ENCODE measurements around the gene TSKU. TPM values are rescaled to one million over a fixed set of nuclear protein-coding genes. Genes with fewer than 3 reads are reported as not detected.
"Not testable (repeated sequence)": the region's sequence is repeated elsewhere in the genome, so short reads cannot be mapped to it uniquely, and the experiment has no call there.

The TSKU gene
- total RNA-seq, 1 donor from 2014 or later = 6.9 TPM

DNA sequence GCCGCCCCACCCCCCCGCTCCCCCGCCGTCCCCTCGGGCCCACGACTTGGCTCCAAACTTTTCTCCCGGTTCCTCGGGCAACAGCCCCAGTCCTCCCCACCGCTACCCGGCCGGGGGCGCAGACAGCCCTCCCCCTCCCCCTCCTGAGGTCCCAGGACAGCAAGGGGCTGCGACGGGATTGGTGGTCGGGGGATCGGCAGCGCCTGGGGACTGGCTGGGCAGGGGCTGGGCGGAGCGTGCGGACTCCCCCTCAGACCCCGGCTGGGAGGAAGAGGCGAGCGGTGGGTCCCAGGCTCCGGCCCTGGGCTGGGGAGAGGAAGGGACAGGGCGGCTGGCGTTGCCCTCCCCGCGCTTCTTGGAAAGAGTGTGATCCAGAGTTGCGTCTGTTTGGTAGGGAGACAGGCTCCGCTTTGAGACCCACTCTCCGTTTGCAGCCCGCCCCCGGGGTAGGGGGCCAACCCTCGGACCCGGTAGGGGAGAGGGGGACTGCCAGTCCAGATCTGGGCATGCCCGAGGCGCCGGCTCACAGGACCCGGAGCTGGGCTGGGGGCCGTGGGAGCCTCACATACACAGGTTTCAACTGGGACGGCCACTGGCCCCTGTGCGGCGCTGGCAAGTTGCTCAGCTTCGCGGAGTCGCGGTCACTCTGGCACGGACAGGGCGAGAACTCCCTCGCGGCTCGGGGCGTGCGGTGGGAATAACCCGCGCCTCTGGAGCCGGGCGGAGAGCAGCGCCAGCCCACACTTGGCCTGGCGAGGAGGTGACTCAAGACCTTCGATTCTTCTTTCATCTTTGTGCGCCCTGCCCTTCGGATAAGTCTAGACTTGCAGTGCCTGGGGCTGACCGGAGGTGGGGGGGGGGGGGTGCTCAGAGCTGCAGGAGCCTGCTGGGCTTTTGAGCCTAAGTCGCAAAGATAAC lies 999 bp downstream of the TSKU start:
- DNase-seq (ENCODE audit: low spot score) = no peak
- intact Hi-C loops (cut with DNase I) = no loop called here

DNA sequence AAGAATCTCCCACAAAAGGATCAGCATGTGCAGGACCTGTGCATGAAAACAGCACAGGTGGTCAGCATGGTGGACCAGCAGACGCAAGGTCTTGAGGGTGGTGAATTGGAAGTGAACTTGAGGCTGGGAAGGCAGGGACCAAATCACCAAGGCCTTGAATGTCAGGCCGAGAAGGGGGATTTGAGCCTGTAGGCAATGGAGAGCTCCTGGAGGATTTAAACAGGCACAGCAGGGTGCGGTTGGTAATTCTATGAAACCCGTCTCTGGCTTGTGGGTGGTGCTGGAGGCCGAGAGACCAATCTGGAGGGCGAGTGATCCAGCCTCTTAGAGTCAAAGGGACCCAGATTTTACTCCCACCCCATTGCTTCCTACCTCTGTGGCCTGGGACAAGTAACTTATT lies 2.4 kb downstream of the TSKU start:
- no peak for DNase-seq (ENCODE audit: low spot score)
- intact Hi-C loops (cut with DNase I) = no loop called here

DNA sequence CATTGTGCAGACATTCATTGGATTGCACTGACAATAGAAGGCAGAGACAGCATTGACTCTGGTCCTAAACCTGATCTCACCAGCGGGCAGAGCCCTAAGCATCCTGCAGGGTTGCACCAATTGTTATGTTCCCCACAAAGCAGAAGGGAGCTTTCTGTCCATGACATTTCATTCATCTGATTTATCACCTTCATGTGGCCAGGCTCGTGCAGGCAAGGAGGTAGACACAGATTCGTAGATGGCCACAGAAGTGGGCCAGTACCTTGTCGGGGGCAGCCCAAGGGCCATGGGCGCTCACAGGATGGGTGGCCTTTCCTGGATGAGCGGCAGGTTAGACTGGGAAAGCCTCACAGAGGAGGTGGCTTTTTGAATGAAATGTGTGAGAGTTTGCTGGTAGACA lies 2.9 kb downstream of the TSKU start:
- intact Hi-C loops (cut with DNase I) = no loop called here
- no peak for DNase-seq (ENCODE audit: low spot score)

DNA sequence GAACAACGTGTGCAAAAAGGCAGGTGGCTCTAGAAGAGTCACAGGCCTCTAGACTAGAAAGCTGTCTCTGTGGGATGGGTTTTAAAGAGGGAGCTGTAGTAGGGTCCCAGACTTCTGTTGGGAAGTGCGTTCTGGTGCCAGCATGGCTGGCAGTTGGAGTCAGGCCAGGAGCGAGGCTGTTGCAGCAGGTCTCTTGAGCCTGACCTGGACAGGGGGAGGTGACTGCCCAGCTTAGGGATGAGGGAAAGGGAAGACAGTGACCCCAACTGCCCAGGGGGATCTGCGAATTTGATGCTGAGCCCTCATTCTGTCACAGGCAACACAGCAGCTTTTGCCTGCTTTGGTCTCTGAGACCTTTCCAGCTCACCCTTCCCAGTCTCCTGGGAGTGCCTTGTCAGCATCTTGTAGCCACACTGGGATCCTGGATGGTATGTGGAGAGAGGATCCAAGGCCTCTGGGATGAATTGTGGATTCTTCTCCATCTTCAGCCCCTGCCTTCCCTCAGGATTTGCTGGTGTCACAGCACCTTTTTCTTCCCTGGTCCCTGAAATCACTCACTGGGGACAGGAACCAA lies 3.4 kb downstream of the TSKU start:
- intact Hi-C loops (cut with DNase I) = no loop called here
- DNase-seq (ENCODE audit: low spot score) = no peak

DNA sequence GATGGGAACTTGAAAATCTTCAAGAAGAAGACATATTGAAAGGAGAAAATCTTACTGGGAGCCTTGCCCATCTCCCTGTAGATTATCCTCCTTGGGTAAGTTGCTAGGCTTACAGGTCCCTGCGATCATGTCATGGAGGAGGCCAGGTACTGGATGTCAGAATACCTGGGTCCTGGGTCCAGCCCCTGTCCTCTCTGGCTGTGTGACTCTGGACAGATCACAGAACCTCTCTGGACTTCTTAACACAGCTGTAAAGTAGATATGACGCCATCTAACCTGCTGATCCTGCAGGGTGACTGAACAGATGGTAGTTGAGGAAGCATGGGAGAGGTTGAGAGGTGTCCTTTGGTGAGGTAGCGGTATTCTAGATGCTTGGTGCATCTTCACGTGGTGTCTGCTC lies 4.1 kb downstream of the TSKU start:
- no peak for DNase-seq (ENCODE audit: low spot score)
- intact Hi-C loops (cut with DNase I) = no loop called here

DNA sequence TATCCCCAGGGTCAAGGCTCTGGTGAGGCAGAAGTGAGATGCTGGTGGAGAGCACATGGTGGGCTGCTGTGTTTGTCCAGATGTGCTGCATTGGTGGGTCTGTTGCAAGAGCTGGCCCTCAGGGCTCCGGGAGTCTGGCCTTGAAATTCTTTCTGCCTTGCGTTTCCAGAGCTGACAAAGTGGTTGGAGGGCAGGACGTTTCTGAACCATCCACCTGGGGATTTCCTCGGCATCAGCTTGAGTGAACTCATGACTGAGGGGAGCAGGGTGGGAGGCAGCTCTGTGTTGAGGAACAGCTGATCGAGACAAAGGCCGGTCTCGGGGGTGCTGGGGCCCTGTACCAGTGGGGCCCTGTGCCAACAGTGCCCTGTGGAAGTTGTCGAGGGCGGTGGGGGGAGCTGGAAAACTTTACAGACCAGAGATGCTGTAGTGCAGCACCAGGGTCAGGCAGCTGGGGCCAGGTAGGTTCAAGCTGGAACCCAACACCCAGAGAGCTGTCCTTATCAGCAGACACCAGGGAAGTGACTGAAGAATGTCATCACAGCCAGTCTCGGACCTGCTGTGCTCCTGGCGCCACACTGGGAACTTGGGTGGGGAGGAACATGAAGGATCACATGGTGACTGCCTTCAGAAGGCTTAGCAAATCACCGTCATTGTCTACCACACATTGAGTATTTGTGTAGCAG lies 4.9 kb downstream of the TSKU start:
- intact Hi-C loops (cut with DNase I) = no loop called here
- DNase-seq (ENCODE audit: low spot score) = peak; percentile 43

GRCh38 chr11:76788661-76789442 lies 5.7 kb downstream of the TSKU start:
- peak; percentile 54 for DNase-seq (ENCODE audit: low spot score)
- intact Hi-C loops (cut with DNase I) = no loop called here

DNA sequence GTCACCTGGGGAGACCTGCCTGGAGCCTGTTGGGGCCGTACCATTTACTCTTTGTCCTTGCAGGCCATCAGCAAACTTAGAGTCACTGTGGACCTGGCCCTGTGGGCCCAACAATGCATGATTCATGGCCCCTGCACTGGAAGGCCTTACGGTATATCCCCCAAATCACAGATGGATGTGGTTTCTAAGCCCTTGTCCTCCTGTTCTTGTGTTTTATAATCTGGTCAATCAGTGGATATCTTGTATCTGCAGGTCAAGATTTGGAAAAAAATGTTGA lies 6.2 kb downstream of the TSKU start:
- DNase-seq (ENCODE audit: low spot score) = peak; percentile 26
- intact Hi-C loops (cut with DNase I) = no loop called here

DNA sequence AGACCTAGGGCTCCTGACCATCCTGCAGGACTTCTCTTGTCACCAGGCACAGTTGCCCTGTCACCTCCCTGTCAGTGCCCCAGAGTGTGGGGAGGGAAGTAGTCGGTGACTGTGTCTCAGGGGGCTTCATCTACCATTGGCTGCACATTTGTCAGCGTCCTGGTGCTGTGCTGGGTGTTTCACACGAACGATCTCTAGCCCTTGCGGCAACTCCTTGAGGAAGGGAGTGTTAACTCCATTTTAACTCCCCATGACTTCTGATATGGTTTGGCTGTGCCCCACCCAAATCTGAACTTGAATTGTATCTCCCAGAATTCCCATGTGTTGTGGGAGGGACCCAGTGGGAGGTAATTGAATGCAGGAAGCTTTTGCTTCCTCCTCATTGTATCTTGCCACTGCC lies 7.1 kb downstream of the TSKU start:
- no peak for DNase-seq (ENCODE audit: low spot score)

GRCh38 chr11:76791002-76791770 lies 8.0 kb downstream of the TSKU start:
- DNase-seq (ENCODE audit: low spot score); intact Hi-C loops (cut with DNase I): not testable (repeated sequence)

More for the DNA sequence above, 7.1 kb downstream of the TSKU start:
- intact Hi-C loops (cut with DNase I) = no loop called here

GRCh38 chr11:76791861-76792260 lies 8.7 kb downstream of the TSKU start:
- no peak for DNase-seq (ENCODE audit: low spot score)
- intact Hi-C loops (cut with DNase I) = no loop called here

GRCh38 chr11:76792505-76793264 lies 9.5 kb downstream of the TSKU start:
- DNase-seq (ENCODE audit: low spot score) = no peak
- intact Hi-C loops (cut with DNase I) = no loop called here

DNA sequence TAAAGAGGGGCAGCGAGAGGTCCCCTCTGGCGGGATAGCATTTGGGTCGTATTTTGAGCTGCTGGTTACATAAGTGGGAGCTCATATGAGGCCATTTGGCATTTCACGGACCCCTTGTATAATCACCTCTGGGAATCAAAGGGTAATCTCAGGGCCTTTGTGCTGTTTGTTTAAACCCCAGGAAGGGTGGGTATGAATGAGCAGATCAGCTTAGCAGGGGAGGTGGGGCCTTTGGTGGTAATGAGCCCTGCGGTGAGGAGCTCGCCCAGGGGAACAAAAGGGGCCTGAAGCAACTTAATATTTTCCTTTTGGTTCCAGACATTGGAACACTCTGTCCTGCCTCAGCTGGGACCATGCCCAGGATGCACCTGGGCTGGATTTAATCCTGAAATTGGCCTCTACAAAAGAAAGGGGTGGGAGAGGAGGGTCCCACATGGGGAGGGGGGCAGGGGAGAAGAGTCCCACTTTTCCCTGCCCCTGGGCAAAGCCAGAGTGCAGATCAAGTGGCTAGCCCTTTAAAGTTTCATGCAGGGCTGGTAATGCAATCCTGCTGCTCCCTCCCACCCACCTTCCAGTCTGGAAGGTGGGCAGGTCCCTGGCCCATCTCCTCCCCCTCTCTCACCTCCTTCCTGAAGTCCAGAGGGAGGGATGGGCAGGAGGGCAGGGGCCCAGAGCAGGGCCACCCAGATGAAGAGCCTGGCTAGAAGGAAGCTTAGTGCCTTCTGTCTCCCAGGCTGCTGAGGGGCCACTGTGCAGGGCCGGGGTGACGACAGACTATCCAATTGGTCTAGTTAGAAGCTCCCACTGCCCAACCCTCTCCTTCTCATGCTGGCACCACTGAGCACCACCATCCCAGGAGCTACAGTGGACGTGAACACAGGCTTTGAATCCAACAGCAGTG lies 10.5 kb downstream of the TSKU start:
- DNase-seq (ENCODE audit: low spot score) = no peak
- intact Hi-C loops (cut with DNase I) = no loop called here

GRCh38 chr11:76794371-76795289 lies 11.5 kb downstream of the TSKU start:
- DNase-seq (ENCODE audit: low spot score) = no peak
- intact Hi-C loops (cut with DNase I) = no loop called here

GRCh38 chr11:76795290-76795935 lies 12.3 kb downstream of the TSKU start:
- no peak for DNase-seq (ENCODE audit: low spot score)
- intact Hi-C loops (cut with DNase I) = no loop called here

- intact Hi-C loops (cut with DNase I) = no loop called here
- DNase-seq (ENCODE audit: low spot score) = no peak
Measured at GRCh38 chr11:76795936-76796441, 12.8 kb downstream of the TSKU start.
